CD14-positive monocyte (primary cell): ENCODE data around the gene ZNF592. TPM values are rescaled to one million over a fixed set of nuclear protein-coding genes. Genes with fewer than 3 reads are reported as not detected.

ENCODE experiments used
- DNase-seq, 3 donors: peaks; one replicate each; pipeline ENCODE4 v3.0.0-alpha.2; 2011 to 2022
- H2AFZ ChIP-seq: 2 replicates; pipeline ENCODE4 v1.6.0; 2012; ENCODE audit warnings: mild to moderate bottlenecking, low read depth, low read length, inconsistent platforms; ENCODE audit not compliant: insufficient read depth, poor library complexity, severe bottlenecking
- H3K27ac ChIP-seq, 2 donors: 1 replicate in 1 of 2; 2 replicates in 1 of 2; pipeline ENCODE4 v1.5.1; 2012 to 2013; ENCODE audit warnings: low read length in 2 of 2, control low read depth in 1 of 2, inconsistent platforms in 1 of 2, low read depth in 1 of 2, mild to moderate bottlenecking in 1 of 2
- H3K27me3 ChIP-seq, 2 donors: one replicate each; pipeline versions ENCODE4 v1.6.0 to v1.6.1; 2011 to 2013; ENCODE audit warnings: low read length in 2 of 2; ENCODE audit not compliant: control insufficient read depth in 2 of 2, insufficient read depth in 2 of 2
- H3K36me3 ChIP-seq, 2 donors: replicated peaks in 1 of 2; 1 replicate in 1 of 2; 2 replicates in 1 of 2; pipeline versions ENCODE4 v1.5.1 to v1.6.1; 2012 to 2013; ENCODE audit warnings: low read length in 2 of 2, control low read depth in 1 of 2, inconsistent platforms in 1 of 2, mild to moderate bottlenecking in 1 of 2; ENCODE audit not compliant: insufficient read depth in 2 of 2, control insufficient read depth in 1 of 2
- H3K4me1 ChIP-seq, 2 donors: 1 replicate in 1 of 2; 2 replicates in 1 of 2; pipeline versions ENCODE4 v1.5.1 to v1.6.1; 2012 to 2013; ENCODE audit warnings: low read length in 2 of 2, control low read depth in 1 of 2, inconsistent platforms in 1 of 2, mild to moderate bottlenecking in 1 of 2, moderate library complexity in 1 of 2; ENCODE audit not compliant: insufficient read depth in 2 of 2, control insufficient read depth in 1 of 2
- H3K4me2 ChIP-seq: replicated peaks from 2 replicates; pipeline ENCODE3; 2012; ENCODE audit warnings: low read length, moderate library complexity, mild to moderate bottlenecking; ENCODE audit not compliant: poor library complexity, severe bottlenecking; ENCODE audit errors: extremely low read depth
- H3K4me3 ChIP-seq, 3 experiments: fragments of 200-600 bp in 1 of 3; sonication (generic) in 1 of 3; replicated peaks in 1 of 3; 1 replicate in 2 of 3; 2 replicates in 1 of 3; pipeline ENCODE4 v1.5.1; 2011 to 2013; ENCODE audit warnings: low read length in 3 of 3, mild to moderate bottlenecking in 3 of 3, control low read depth in 2 of 3, low read depth in 2 of 3, inconsistent platforms in 1 of 3, moderate library complexity in 1 of 3
- H3K79me2 ChIP-seq: 2 replicates; pipeline ENCODE4 v1.6.0; 2012; ENCODE audit warnings: mild to moderate bottlenecking, control low read depth, inconsistent platforms, low read length, moderate library complexity; ENCODE audit not compliant: insufficient read depth
- H3K9ac ChIP-seq: 2 replicates; pipeline ENCODE4 v1.6.0; 2017; ENCODE audit warnings: low read length, mild to moderate bottlenecking; ENCODE audit not compliant: insufficient read depth, poor library complexity, severe bottlenecking
- H3K9me3 ChIP-seq, 2 donors: replicated peaks in 1 of 2; 1 replicate in 1 of 2; 2 replicates in 1 of 2; pipeline versions ENCODE4 v1.5.1 to v1.6.1; 2012 to 2013; ENCODE audit warnings: low read length in 2 of 2, control low read depth in 1 of 2; ENCODE audit not compliant: control insufficient read depth in 1 of 2, insufficient read depth in 1 of 2
- H4K20me1 ChIP-seq: 2 replicates; pipeline ENCODE4 v1.6.0; 2012; ENCODE audit warnings: mild to moderate bottlenecking, low read length, control low read depth, moderate library complexity; ENCODE audit not compliant: insufficient read depth
- H3K27ac Mint-ChIP-seq, 7 donors: one replicate each; pipeline ENCODE4 v1.8.0; 2020; ENCODE audit warnings: mild to moderate bottlenecking in 7 of 7, mixed read lengths in 7 of 7, moderate library complexity in 6 of 7, inconsistent platforms in 2 of 7
- H3K27me3 Mint-ChIP-seq, 3 donors: one replicate each; pipeline ENCODE4 v1.8.0; 2021 to 2022; ENCODE audit warnings: low read depth in 3 of 3, mild to moderate bottlenecking in 3 of 3, mixed read lengths in 3 of 3, moderate library complexity in 3 of 3, inconsistent platforms in 1 of 3
- H3K36me3 Mint-ChIP-seq, 2 donors: one replicate each; pipeline ENCODE4 v1.8.0; 2020; ENCODE audit warnings: mixed read lengths in 2 of 2, inconsistent platforms in 1 of 2, mild to moderate bottlenecking in 1 of 2
- H3K4me1 Mint-ChIP-seq: one replicate; pipeline ENCODE4 v1.8.0; 2020; ENCODE audit warnings: mild to moderate bottlenecking, mixed read lengths
- H3K4me3 Mint-ChIP-seq, 2 donors: one replicate each; pipeline ENCODE4 v1.8.0; 2020; ENCODE audit warnings: mild to moderate bottlenecking in 2 of 2, mixed read lengths in 2 of 2, moderate library complexity in 1 of 2
- H3K9me3 Mint-ChIP-seq, 7 donors: one replicate each; pipeline ENCODE4 v1.8.0; 2020 to 2022; ENCODE audit warnings: mixed read lengths in 7 of 7, mild to moderate bottlenecking in 6 of 7, moderate library complexity in 6 of 7, inconsistent platforms in 2 of 7
- CTCF ChIP-seq: fragments of 200-600 bp; IDR thresholded peaks from one replicate; pipeline ENCODE4 v1.8.0; 2022; ENCODE audit warnings: antibody characterized with exemption, mild to moderate bottlenecking
- WGBS: methylation state at CpG from one replicate; pipeline ENCODE4 v1.1.5; 2013; ENCODE audit warnings: missing lambda C conversion rate; ENCODE audit not compliant: insufficient coverage; 5-methylcytosine and 5-hydroxymethylcytosine counted together
- intact Hi-C, 2 donors: fragments of 100-400 bp; cut with micrococcal nuclease; formaldehyde crosslinking; loops; one replicate each; pipeline versions ENCODE4 v1.15.0 to v1.15.1; 2023
- polyA plus RNA-seq, 3 donors: library from polyadenylated mRNA; depleted of rRNA in 1 of 3; unstranded in 2 of 3; stranded (reverse) in 1 of 3; fragments of 300-500 nt in 2 of 3; fragments of >200 nt in 1 of 3; fragmentation: Illumina TruSeq in 2 of 3; gene quantifications; 1 replicate in 2 of 3; 2 replicates in 1 of 3; pipeline ENCODE4 v1.2.3, GENCODE V29; 2012 to 2021

The ZNF592 gene
- polyA plus RNA-seq, 3 donors, result 2.8 to 43.6 (median 5.0) TPM

GRCh38 chr15:84747416-84748273, 747 bp upstream of the ZNF592 start:
- Histone ChIP-seq H2AFZ (peak overlapping the region; percentile 76), H3K4me1 (peaks cover 47 to 59% of the 10 kb centered on the region in 2 donors), H3K27ac (peak overlapping the region; percentile 95 to 97), H4K20me1 (peaks cover 39% of the 10 kb centered on the region), H3K4me2 (peak overlapping the region; percentile 91), H3K79me2 (peaks cover 80% of the 10 kb centered on the region), H3K4me3 (peak overlapping the region; percentile 54 to 89 (median 84)), H3K9me3 (no peaks in the 10 kb centered on the region), H3K27me3 (no peaks in the 10 kb centered on the region), H3K9ac (peak overlapping the region; percentile 84), H3K36me3 (no peaks in the 10 kb centered on the region)
- Mint-ChIP-seq H3K4me3 (peak overlapping the region; percentile 97 to 99), H3K27me3 (no peaks in the 10 kb centered on the region), H3K36me3 (peaks cover 7 to 15% of the 10 kb centered on the region in 2 donors), H3K27ac (peak overlapping the region; percentile 98 to 100 (median 99)), H3K4me1 (peaks cover 61% of the 10 kb centered on the region), H3K9me3 (no peaks in the 10 kb centered on the region)
- under 1% methylated on average over 46 of the region's 46 CpGs for WGBS
- intact Hi-C loops, result loop anchor here (1.0 to 10.0 kb wide), 6 partner anchors 12 to 159 kb away; partner anchors contain the start of genes SEC11A (in 2 of the 2) and NMB (in 1 of the 2)
- DNase-seq, result peak; percentile 66 to 77 (median 72)
- TF ChIP-seq CTCF, result no peak

GRCh38 chr15:84749111-84749991, 959 bp downstream of the ZNF592 start:
- intact Hi-C loops, result loop anchor here (2.0 to 10.0 kb wide), 4 partner anchors 33 to 161 kb away; partner anchors contain the start of genes NMB (in 1 of the 2) and SEC11A (in 1 of the 2)
- Mint-ChIP-seq H3K36me3 (peaks cover 19 to 21% of the 10 kb centered on the region in 2 donors), H3K4me1 (peaks cover 68% of the 10 kb centered on the region), H3K27ac (peak overlapping the region; percentile 88 to 97 (median 92)), H3K9me3 (no peaks in the 10 kb centered on the region), H3K4me3 (peak overlapping the region; percentile 95 to 98), H3K27me3 (no peaks in the 10 kb centered on the region)
- peak overlapping the region; percentile 86 for H3K9ac ChIP-seq
- peak overlapping the region; percentile 80 for H2AFZ ChIP-seq
- peak overlapping the region; percentile 96 for H3K4me2 ChIP-seq
- H3K9me3 ChIP-seq, result no peaks in the 10 kb centered on the region
- peaks cover 56% of the 10 kb centered on the region for H4K20me1 ChIP-seq
- DNase-seq, result peak; percentile 23 to 42 (median 38)
- peak overlapping the region; percentile 72 to 100 (median 96) for H3K4me3 ChIP-seq
- WGBS, result under 1% methylated on average over 13 of the region's 15 CpGs
- H3K27me3 ChIP-seq, result no peaks in the 10 kb centered on the region
- peak overlapping the region; percentile 80 to 93 for H3K27ac ChIP-seq
- H3K79me2 ChIP-seq, result peaks cover 92% of the 10 kb centered on the region
- peaks cover 47 to 59% of the 10 kb centered on the region in 2 donors for H3K4me1 ChIP-seq
- H3K36me3 ChIP-seq, result peaks cover 0 to 7% of the 10 kb centered on the region in 2 donors
- no peak for TF ChIP-seq CTCF
